Right kidney (tissue), 9 donors: Measurements from ENCODE around the gene DLG2.
A peak's percentile ranks its signal among the peaks of the same experiment; 100 is the strongest.
"Not testable (repeated sequence)": the region's sequence is repeated elsewhere in the genome, so short reads cannot be mapped to it uniquely, and the experiment has no call there.

Experiments
- DNase-seq: peaks from one replicate; pipeline ENCODE4 v3.0.0-alpha.2; 2016
- long read RNA-seq, 8 donors: transcript quantifications; one replicate each; lab custom pipeline, GENCODE V29; 2026

Gene DLG2
- long read RNA-seq, donor 1: 0 reads
- long read RNA-seq, donor 2: 0 reads
- long read RNA-seq, donor 3, partial matches to known transcripts: 63 of 124 reads
- long read RNA-seq, donor 3, other reads (novel, unspliced or antisense): 61 of 124 reads
- long read RNA-seq, donor 4: 0 reads
- long read RNA-seq, donor 5, partial matches to known transcripts: 75 of 117 reads
- long read RNA-seq, donor 5, other reads (novel, unspliced or antisense): 42 of 117 reads
- long read RNA-seq, donor 6: 0 reads
- long read RNA-seq, donor 7: 0 reads
- long read RNA-seq, donor 8: 0 reads

DNA sequence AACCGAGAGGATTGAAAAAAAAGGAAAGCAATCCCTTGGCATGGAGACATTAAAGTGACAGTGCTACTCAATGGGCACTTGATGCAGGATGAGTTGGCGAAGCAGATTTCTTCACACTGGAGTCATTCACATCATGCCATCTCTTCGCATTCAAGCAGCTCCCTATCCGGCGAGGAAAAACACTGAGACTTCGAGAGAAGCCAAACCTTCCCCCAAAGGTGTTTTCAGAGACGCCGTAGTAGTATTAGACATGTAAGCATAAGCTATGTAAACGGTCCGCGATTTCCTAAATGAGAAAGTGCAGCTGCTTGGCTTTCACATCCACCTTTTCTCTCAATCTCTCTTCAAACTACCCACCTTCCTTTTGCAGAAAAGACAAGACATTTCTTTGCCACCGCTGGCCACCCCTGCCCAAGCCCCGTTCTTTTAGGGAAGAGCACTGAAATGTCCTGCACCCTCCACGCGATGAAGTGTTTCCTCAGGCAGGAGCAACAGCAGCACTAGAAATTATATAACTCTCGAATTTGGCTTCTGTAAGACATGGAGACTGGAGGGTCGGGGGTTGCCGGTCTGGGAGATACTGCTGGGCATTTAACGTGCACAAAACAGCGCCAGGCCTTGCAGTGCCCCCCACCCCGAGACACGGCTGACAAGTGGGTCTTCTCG is at the start of gene DLG2:
Gene DLG2 (minus strand): TSS at position 13 of the 666 bp plus-strand sequence.
- no peak for DNase-seq

DNA sequence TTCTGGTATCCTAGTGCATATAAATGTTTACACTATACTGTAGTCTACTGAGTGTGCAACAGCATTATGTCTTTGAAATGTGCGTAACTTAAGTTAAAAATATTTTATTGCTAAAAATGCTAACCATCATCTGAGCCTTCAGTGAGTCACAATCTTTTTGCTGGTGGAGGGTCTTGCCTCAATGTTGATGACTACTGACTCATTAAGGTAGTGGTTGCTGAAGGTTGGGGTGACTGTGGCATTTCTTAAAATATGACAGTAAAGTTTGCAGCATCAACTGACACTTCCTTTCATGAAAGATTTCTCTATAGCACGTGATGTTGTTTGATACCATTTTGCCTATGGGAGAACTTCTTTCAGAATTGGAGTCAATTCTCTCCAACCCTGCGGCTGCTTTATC is 46.2 kb upstream of the DLG2 start:
- no peak for DNase-seq

DNA sequence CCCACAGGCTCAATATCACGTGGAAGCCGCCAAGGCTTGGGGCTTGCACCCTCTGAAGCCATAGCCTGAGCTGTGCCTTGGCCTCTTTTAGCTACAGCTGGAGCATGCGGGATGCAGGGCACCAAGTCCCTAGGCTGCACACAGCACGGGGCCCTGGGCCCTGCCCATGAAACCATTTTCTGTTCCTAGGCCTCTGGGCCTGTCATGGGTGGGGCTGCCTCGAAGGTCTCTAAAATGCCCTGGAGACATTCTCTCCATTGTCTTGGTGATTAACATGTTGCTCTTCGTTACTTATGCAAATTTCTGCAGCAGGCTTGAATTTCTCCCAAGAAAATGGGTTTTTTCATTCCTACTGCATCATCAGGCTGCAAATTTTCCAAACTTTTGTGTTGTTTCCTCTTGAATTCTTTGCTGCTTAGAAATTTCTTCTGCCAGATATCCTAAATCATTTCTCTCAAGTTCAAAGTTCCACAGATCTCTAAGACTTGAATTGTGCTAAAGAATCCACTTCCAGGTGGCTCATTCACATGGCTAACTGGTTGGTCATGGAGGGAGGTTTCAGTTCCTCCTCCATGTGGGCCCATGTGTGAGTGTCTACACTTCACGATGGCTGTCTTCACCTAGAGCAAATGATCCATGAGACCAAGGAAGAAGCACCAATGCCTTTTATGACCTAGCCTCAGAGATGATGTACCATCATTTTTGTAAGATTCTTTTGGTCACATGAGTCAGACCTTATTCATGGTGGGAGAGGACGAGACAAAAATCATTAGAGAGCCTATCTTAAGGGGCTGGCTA is 45.2 kb upstream of the DLG2 start:
- DNase-seq: no peak

DNA sequence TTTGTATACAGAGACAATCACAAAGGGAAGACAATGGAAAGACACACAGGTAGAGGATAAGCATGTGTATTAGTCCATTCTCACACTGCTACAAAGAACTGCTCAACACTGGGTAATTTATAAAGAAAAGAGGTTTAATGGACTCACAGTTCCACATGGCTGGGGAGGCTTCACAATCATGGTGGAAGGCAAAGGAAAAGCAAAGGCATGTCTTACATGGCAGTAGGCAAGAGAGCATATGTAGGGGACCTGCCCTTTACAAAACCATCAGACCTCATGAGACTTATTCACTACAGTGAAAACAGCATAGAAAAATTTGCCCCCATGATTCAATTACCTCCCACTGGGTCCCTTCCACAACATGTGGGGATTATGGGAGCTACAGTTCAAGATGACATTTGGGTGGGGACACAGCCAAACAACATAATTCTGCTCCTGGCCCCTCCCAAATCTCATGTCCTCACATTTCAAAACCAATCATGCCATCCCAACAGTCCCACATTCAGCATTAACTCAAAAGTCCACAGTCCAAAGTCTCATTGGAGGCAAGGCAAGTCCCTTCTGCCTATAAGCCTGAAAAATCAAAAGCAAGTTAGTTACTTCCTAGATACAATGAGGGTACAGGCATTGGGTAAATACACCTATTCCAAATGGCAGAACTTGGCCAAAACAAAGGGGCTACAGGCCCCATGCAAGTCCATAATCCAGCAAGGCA is 44.0 kb upstream of the DLG2 start:
- not testable (repeated sequence) for DNase-seq

DNA sequence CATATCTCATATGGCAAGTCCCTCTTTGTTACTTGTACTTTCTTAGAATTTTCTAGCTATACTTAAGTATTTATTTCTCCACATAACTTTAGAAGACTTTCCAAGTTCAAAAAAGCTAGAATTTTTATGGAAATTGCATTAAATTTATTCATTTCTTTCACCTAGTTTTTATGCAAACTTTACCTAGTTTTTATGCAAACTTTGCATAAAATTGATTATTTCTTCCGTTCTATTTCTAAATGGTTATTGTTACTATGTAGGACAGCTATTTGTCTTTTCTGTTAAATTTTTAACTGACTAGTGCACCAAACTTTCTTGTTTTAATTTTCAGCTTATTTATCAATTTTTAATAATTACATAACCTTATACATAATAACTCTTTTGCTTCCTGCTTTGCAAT is 41.0 kb upstream of the DLG2 start:
- DNase-seq: no peak

DNA sequence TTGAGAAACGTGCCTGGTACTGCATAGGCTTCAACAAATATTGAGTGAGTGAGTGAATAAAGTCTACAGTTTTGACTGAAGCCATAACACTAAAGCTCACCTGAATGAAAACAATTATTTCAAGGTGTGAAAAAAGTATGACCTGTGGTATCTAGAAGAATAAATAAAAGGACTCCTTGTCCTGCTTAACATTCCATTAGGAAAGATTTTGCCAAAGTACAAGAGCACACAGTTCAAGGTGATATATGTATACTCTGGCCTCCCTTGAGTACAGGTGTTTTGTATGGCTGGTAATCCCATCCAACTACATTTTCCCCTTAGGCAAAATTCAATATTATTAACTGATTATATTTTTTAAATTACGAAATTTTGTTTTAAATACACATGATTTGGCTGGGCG is 39.5 kb upstream of the DLG2 start:
- no peak for DNase-seq

DNA sequence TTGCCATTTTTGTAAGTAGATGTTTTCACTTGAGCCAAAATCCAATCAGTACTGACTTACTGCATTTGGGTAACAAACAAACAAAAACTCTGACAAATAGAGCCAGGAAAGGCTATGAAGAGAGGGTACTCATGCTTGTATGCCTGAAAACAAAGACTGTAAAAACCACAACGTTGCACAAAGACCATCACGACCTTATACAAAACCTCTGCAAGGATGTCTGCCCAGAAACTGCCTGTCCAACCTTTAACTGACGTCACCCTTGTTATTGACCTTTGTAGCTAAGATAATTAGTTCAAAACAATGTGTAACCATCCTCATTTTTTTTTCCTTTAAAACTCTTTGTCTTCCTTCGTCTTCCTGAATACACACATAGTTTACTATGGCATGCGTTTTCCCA is 38.6 kb upstream of the DLG2 start:
- DNase-seq: peak; percentile 22

DNA sequence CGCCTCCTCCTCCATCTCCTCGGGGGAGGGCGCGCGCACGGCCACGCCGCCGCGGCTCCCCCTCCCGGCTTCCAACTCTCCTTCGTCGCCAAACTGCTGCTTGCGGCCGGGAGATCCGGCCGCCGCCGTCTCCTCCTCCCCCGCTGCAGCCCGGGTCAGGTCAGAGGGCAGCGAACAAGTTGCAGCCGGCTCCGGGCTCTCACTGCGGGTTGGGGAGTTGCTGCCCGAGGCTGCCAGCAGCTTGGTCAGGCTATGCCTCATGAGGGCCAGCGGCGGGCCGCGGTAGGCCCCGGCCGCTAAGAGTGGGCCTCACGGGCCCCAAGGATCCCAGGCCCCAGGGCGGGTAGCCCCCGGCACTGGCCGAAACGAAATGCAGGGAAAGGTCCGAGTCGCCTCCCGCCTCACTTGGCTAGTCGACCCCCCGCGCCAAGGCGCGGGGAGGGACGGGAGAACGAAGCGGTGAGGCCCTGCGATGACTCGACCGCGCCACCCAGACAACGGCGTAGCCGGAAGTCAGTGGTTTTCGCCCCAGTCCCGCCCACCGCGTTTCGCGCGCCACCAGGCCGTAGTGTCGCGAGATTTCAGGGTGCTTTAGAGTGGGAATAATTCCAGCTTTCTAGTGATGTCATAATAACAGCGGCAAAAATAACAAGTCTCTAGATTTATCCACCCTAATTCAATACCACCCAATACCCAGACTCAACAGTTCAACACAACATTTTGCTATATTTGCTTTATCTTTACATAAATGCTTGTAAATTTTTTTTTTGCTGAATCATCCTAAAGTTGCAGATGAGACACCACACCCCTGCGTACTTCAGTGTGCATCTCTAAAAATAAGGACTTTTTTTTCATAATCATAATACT is 37.7 kb upstream of the DLG2 start, which contains the start of gene CREBZF:
Gene CREBZF (minus strand): TSS at position 515 of the 867 bp plus-strand sequence. CDS start 254 bp downstream, at position 261.
- peak; percentile 100 for DNase-seq

DNA sequence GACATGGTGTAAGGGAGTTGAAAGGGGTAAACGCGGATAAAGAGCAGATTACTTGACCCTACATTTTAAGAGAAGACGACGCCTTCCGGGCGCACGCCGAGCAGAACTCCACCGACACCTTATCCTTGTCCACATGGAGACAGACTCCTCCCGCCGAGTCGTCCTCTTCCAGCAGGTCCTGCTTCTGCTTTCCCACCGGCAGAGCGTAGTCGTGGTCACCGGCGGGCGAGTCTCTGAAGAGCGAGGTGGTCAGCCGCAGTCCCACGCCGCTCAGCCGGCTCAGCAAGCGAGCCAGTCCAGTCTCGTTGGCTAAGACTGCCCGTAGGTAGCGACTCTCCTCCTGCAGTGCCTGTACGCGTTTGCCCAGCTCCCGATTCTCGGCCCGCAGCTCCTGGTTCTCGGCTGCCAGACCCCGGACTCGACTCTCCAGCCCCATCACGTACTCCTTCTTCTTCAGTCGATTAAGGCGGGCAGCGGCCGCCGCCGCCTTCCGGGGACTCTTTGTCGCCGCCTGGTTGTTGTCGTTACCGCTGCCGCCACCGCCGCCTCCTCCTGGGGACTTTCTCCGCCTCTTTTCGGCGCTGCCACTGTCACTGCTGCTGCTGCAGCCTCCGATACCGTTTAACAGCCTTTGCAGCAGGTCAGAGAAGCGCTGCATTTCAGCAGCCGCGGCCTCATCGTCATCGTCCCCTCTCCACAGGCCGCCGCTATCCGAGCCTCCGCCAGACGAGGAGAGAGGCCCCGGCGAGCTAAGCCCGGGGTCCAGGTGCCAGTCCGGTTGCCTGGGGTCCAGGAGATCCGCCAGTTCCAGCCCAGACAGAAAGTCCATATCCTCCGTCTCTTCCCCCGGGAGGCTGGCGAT is 36.8 kb upstream of the DLG2 start:
- no peak for DNase-seq

DNA sequence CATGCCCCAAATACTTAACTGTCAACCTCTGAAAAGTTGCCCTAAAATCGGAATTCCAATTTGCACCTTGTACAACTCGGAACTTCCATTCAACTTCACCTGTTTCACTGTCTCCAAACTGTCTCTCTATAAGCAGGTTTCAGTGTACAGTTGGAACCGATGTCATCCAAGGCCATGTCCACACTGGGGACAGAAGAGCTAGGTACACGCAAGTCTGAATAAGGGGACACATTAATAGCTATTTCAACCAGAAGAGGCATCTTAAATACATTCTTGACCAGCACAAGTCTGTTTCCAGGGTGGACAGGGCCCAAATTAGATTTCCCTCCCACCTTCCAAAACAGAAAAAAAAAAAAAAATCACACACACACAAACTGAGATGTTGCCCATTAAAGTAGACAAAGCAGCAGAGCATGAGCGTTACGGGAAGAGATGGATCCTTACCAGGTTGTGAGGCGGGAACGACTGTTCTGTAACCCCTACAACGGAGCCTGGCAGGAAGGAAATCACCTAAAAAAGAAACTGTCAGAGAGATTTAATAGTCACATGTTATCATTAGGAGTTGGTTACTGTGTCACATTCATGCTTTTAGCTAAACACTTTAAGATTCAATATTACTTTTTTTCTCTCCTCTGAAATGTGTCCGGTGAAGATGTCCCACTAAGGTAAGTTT is 36.1 kb upstream of the DLG2 start:
- peak; percentile 12 for DNase-seq

DNA sequence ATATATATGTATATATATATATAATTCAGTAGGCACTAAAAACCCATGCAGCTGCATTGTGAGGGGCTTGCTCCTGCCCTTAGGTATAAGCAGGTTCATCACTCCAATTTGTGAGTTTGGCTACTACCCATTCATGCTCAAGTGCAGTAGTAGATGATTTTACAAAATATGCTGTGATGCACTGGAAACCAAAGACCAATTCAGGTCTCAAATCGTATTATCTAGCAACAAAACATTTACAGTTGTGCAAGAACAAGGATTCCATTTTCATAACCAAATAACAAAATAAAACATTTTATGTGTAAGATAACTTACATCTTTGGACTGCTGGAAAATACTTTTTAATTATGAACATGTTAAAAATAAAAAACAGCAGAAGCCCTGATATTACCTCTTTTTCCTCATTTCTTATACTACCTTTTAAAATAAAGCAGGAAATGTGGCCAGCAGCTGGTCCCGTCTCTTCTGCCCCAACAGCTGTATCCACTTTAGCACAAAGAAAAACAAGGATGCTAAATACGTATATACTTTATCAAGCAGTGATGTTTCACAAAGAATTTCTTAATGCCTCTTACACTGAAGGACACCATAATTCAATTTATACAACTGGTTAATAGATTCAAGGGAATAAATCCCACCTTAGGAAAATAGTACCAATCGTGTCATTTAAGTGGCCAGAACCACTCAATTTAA is 35.0 kb upstream of the DLG2 start:
- DNase-seq: no peak

DNA sequence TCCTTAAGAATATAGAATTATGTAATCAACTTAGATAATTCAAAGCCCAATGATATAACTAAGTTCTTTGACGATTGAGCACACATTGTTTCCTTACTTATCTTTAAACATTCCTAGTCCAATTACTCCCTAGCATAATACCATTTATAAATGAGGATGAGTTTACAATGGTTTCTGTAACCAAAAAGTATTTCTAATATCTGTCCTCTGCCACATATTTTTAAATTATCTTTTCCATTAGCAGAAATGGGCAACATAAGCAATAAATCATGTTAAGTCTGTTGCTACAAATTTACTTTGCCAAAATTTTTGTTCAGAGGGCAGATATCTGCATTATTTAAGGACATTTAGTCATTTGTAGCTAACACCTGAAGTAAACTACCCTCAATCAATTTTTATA is 31.0 kb upstream of the DLG2 start:
- DNase-seq: no peak

DNA sequence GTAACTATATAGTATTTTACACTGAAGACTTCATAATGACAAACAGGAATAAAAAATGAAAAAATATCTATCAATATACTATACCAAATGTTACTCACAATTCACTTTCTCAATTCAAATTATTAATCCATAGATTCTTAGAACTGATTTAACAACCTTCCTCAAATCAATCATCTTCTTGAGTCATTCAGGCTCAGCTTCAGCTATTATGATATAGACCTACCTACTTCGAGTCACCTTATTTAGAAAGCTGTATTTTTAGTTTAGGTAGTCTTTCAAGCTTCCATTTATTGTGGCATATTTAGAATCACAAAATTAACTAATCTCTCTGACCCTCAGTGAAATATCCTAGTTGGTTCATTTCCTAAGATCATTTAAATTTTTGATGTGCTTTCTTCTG is 29.6 kb upstream of the DLG2 start:
- no peak for DNase-seq

DNA sequence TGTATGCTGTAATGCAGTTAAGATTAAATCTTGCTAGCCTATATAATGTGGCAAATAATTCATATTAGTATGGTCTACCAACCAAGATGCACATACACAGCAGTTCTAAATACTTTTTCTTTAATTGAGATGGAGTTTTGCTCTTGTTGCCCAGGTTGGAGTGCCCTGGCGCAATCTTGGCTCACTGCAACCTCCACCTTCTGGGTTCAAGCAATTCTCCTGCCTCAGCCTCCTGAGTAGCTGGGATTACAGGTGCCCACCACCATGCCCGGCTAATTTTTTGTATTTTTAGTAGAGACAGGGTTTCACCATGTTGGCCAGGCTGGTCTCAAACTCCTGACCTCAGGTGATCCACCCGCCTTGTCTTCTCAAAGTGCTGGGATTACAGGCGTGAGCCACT is 27.2 kb upstream of the DLG2 start:
- not testable (repeated sequence) for DNase-seq

DNA sequence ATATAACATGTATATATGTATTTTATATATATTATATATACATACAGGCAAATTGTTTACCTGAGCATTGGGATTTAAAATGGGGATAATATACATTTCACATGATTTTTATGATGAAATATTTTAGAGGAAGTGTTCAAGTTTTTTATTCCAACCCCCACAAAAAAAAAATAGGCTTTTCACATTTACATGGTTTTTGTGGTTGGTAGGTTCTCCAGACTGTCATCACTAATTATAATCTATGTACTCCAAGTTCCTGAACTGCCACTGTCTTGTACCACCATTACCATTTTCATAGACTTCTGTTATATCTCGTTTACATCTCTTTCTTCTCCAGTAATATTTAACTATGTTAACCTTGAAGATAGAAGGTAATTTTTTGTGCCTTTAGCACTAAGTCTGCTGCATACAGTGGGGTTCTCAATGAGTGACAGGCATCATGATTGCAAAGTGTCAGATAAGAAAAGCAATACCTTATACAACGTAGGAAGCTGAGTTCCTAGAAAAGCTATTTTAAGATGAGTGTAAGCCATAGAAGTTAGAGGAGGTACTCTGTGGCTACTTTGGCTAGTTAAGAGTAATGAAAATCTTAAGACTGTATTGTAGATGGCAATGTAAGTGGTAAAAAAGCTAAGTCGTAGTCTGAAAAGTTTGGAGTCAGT is 25.8 kb upstream of the DLG2 start:
- DNase-seq: no peak

DNA sequence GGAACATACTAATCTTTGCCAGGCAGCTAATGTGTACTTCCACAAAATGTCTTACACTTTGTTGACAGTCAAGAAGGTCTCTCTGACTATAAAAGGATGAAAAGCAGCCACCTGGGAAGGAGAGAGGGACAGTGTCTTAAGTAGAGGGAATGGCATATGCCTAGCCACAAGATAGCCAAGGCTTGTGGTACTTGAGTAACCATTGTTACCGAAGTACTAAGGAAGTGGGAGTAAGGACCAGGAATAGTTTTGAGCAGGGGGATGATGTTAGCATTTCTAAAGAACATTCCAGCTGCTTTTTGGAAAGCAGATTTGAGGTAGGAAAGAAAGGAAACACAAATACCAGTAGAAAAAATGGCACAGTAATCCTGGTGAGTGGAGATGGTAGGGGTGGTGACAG is 24.0 kb upstream of the DLG2 start:
- no peak for DNase-seq

DNA sequence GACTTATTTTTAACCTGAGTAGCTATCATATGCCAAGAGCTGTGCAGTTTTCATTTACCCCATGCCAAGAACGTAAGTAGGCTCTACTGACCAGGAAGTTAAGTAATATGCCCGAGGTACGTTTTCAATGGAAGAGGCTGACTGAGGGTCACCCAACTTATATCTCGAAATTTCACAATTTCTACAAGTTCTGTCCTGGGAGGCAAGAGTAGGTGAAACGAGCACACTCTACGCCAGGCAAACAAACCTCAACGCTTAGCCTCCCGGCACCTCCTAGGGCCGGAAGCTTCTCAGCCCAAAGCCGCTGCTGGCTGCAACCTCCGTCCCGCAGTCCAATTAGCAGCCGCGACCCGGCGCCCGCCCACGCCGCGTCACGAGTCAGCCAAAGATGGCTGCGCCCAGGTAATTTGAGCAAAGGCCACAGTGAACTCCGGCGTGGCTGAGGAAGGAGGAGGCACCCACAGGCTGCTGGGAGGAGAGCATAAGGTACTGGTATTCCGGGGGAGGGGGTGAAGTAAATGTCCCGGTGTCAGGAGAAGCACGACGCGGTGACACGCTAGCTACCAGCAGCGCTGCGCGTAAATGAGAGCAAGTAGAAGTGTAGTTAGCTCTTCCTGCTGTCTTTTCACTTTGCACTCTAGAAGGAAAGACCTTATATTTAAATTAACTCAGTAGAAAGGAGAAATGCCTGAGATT is 20.6 kb upstream of the DLG2 start, which contains the start of gene TMEM126A:
Gene TMEM126A (plus strand): TSS at position 364 of the 696 bp plus-strand sequence. CDS start 2,289 bp downstream, outside the sequence.
- peak; percentile 88 for DNase-seq

DNA sequence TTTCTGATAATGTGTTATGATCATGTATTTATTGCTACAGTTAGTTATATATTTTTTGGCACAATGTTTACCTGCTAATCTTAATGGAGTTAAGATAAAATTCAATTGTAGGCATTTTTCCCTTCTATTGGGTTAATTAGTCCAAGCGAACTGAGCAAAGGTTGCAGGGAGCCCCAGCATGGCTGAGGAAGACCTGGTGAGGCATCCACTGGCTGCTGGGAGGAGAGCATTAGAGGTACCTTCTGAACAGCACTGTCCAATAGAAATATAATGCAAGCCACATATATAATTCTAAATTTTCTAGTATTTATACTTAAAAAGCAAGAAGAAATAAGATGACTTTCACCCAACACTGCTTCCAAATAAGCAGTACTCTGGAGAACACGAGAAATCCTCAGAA is 19.9 kb upstream of the DLG2 start:
- no peak for DNase-seq
